Ecto neural progenitor cell (in vitro differentiated cells): ENCODE results near the gene PSME2.

Source experiments
- DNase-seq: peaks from one replicate; pipeline ENCODE4 v3.0.0-alpha.2; 2018; ENCODE audit warnings: low spot score

Gene PSME2

GRCh38 chr14:24093901-24094840, 52.2 kb downstream of the PSME2 start, which contains the start of gene PCK2:
PCK2 (plus strand) TSS chr14:24094311; CDS start chr14:24094406, 95 bp downstream.
- DNase-seq = peak; percentile 92
